ENCODE data around the gene PRDM15.

Gene PRDM15

GRCh38 chr21:41800425-41801320 lies 78.5 kb downstream of the PRDM15 start:
- Mint-ChIP-seq H3K4me1 (no peaks in the 10 kb centered on the region), H3K36me3 (ENCODE audit: low read depth) (peaks cover 42% of the 10 kb centered on the region), H3K27me3 (ENCODE audit: low read depth) (no peaks in the 10 kb centered on the region), H3K4me3 (no peak overlapping the region), H3K27ac (no peak overlapping the region), H3K9me3 (no peaks in the 10 kb centered on the region)
- TF ChIP-seq, protein P1, sequence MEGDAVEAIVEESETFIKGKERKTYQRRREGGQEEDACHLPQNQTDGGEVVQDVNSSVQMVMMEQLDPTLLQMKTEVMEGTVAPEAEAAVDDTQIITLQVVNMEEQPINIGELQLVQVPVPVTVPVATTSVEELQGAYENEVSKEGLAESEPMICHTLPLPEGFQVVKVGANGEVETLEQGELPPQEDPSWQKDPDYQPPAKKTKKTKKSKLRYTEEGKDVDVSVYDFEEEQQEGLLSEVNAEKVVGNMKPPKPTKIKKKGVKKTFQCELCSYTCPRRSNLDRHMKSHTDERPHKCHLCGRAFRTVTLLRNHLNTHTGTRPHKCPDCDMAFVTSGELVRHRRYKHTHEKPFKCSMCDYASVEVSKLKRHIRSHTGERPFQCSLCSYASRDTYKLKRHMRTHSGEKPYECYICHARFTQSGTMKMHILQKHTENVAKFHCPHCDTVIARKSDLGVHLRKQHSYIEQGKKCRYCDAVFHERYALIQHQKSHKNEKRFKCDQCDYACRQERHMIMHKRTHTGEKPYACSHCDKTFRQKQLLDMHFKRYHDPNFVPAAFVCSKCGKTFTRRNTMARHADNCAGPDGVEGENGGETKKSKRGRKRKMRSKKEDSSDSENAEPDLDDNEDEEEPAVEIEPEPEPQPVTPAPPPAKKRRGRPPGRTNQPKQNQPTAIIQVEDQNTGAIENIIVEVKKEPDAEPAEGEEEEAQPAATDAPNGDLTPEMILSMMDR (IDR thresholded peaks at IDR 0.05; ENCODE audit: unreplicated experiment in 3 of 3), result no peak

- Mint-ChIP-seq H3K4me3 (no peak overlapping the region), H3K27me3 (ENCODE audit: low read depth) (peaks cover 3% of the 10 kb centered on the region), H3K4me1 (no peaks in the 10 kb centered on the region), H3K9me3 (no peaks in the 10 kb centered on the region), H3K27ac (no peak overlapping the region), H3K36me3 (ENCODE audit: low read depth) (peaks cover 38% of the 10 kb centered on the region)
- TF ChIP-seq, protein P1 (IDR thresholded peaks at IDR 0.05; ENCODE audit: unreplicated experiment in 3 of 3), result no peak
Observed at GRCh38 chr21:41799763-41800162, 79.4 kb downstream of the PRDM15 start.

GRCh38 chr21:41798326-41798725 lies 80.8 kb downstream of the PRDM15 start:
- Mint-ChIP-seq H3K4me1 (no peaks in the 10 kb centered on the region), H3K27ac (no peak overlapping the region), H3K27me3 (ENCODE audit: low read depth) (peaks cover 3% of the 10 kb centered on the region), H3K36me3 (ENCODE audit: low read depth) (peaks cover 41% of the 10 kb centered on the region), H3K4me3 (no peak overlapping the region), H3K9me3 (peaks cover 9% of the 10 kb centered on the region)
- TF ChIP-seq, protein P1 (IDR thresholded peaks at IDR 0.05; ENCODE audit: unreplicated experiment in 3 of 3), result no peak

DNA sequence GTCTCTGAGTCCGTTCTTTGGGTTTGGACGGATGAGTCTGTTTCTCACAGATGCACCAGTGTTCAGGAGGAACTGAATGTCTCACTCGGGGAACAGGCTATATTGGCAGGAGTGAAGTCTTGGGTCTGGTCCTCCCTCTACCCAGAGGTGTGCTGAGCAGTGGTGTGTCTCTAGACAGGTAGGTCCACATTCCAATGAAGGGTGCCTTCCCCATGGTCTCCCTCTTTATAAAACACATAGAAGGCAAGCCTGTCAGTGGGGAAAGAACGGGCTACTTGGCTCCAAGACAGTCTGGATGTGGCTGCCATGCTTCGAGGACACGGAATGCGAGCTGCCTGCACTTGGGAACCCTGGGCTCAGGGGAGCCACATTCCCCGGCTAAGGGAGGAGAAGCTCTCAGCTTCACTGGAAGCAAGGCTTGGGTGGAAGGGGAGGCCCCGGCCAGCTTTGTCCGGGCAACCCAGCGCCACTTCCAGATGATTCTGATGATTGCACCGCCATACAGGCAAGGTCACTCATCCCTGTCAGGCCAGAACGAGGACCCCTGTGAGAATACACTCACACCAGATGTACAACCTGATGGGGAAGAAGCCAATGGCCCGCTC lies 82.6 kb downstream of the PRDM15 start:
- Mint-ChIP-seq H3K36me3 (ENCODE audit: low read depth) (peaks cover 36% of the 10 kb centered on the region), H3K4me3 (no peak overlapping the region), H3K9me3 (peaks cover 20% of the 10 kb centered on the region), H3K27me3 (ENCODE audit: low read depth) (peaks cover 3% of the 10 kb centered on the region), H3K4me1 (no peaks in the 10 kb centered on the region), H3K27ac (no peak overlapping the region)
- TF ChIP-seq, protein P1 (IDR thresholded peaks at IDR 0.05; ENCODE audit: unreplicated experiment in 3 of 3), result no peak

- H3K9me3 Mint-ChIP-seq, result peaks cover 23% of the 10 kb centered on the region
- no peak overlapping the region for H3K27ac Mint-ChIP-seq
- H3K27me3 Mint-ChIP-seq (ENCODE audit: low read depth), result peaks cover 3% of the 10 kb centered on the region
- H3K4me3 Mint-ChIP-seq, result no peak overlapping the region
- H3K4me1 Mint-ChIP-seq, result no peaks in the 10 kb centered on the region
- TF ChIP-seq, protein P1 (IDR thresholded peaks at IDR 0.05; ENCODE audit: unreplicated experiment in 3 of 3), result no peak
- peaks cover 30% of the 10 kb centered on the region for H3K36me3 Mint-ChIP-seq (ENCODE audit: low read depth)
Observed at GRCh38 chr21:41795726-41796125, 83.4 kb downstream of the PRDM15 start.

Measured in nephron (organoid).